Right lung (tissue), 10 donors: ENCODE results near the gene MEPCE. TPM values are rescaled to one million over a fixed set of nuclear protein-coding genes. Genes with fewer than 3 reads are reported as not detected.
"Not testable (repeated sequence)": the region's sequence is repeated elsewhere in the genome, so short reads cannot be mapped to it uniquely, and the experiment has no call there.

ENCODE experiments used
- DNase-seq, 2 donors: peaks; one replicate each; pipeline ENCODE4 v3.0.0-alpha.2; 2013
- long read RNA-seq, 8 donors: transcript quantifications; one replicate each; lab custom pipeline, GENCODE V29; 2026
- polyA plus RNA-seq, 5 donors: library from polyadenylated mRNA; unstranded; fragments of 120-200 nt; gene quantifications; one replicate each; pipeline versions ENCODE4 v1.2.1 to v1.2.3, GENCODE V29; 2013; ENCODE audit warnings: inconsistent platforms in 1 of 5, low replicate concordance in 1 of 5; ENCODE audit not compliant: insufficient read length in 5 of 5, insufficient read depth in 1 of 5

Gene MEPCE, protein sequence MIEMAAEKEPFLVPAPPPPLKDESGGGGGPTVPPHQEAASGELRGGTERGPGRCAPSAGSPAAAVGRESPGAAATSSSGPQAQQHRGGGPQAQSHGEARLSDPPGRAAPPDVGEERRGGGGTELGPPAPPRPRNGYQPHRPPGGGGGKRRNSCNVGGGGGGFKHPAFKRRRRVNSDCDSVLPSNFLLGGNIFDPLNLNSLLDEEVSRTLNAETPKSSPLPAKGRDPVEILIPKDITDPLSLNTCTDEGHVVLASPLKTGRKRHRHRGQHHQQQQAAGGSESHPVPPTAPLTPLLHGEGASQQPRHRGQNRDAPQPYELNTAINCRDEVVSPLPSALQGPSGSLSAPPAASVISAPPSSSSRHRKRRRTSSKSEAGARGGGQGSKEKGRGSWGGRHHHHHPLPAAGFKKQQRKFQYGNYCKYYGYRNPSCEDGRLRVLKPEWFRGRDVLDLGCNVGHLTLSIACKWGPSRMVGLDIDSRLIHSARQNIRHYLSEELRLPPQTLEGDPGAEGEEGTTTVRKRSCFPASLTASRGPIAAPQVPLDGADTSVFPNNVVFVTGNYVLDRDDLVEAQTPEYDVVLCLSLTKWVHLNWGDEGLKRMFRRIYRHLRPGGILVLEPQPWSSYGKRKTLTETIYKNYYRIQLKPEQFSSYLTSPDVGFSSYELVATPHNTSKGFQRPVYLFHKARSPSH
- polyA plus RNA-seq: 10 to 100 TPM; 39.7 to 51.2 (median 43.3) TPM
- long read RNA-seq, donor 1, transcript MEPCE-201 (4 exons, 3,030 nt): major isoform, 20 of 30 reads
- long read RNA-seq, donor 1, partial matches to known transcripts: 10 of 30 reads
- long read RNA-seq, donor 1, other reads (novel, unspliced or antisense): 0 of 30 reads
- long read RNA-seq, donor 2, transcript MEPCE-201 (4 exons, 3,030 nt): major isoform, 7 of 7 reads
- long read RNA-seq, donor 2, partial matches to known transcripts: 0 of 7 reads
- long read RNA-seq, donor 2, other reads (novel, unspliced or antisense): 0 of 7 reads
- long read RNA-seq, donor 3, transcript MEPCE-201 (4 exons, 3,030 nt): major isoform, 12 of 29 reads
- long read RNA-seq, donor 3, partial matches to known transcripts: 17 of 29 reads
- long read RNA-seq, donor 3, other reads (novel, unspliced or antisense): 0 of 29 reads
- long read RNA-seq, donor 4, partial matches to known transcripts: 0 of 4 reads
- long read RNA-seq, donor 4, other reads (novel, unspliced or antisense): 0 of 4 reads
- long read RNA-seq, donor 5, transcript MEPCE-201 (4 exons, 3,030 nt): major isoform, 10 of 21 reads
- long read RNA-seq, donor 5, partial matches to known transcripts: 11 of 21 reads
- long read RNA-seq, donor 5, other reads (novel, unspliced or antisense): 0 of 21 reads
- long read RNA-seq, donor 6, transcript MEPCE-201 (4 exons, 3,030 nt): major isoform, 9 of 19 reads
- long read RNA-seq, donor 6, partial matches to known transcripts: 10 of 19 reads
- long read RNA-seq, donor 6, other reads (novel, unspliced or antisense): 0 of 19 reads
- long read RNA-seq, donor 7, partial matches to known transcripts: 0 of 3 reads
- long read RNA-seq, donor 7, other reads (novel, unspliced or antisense): 0 of 3 reads
- long read RNA-seq, donor 8, partial matches to known transcripts: 6 of 9 reads
- long read RNA-seq, donor 8, other reads (novel, unspliced or antisense): 0 of 9 reads

DNA sequence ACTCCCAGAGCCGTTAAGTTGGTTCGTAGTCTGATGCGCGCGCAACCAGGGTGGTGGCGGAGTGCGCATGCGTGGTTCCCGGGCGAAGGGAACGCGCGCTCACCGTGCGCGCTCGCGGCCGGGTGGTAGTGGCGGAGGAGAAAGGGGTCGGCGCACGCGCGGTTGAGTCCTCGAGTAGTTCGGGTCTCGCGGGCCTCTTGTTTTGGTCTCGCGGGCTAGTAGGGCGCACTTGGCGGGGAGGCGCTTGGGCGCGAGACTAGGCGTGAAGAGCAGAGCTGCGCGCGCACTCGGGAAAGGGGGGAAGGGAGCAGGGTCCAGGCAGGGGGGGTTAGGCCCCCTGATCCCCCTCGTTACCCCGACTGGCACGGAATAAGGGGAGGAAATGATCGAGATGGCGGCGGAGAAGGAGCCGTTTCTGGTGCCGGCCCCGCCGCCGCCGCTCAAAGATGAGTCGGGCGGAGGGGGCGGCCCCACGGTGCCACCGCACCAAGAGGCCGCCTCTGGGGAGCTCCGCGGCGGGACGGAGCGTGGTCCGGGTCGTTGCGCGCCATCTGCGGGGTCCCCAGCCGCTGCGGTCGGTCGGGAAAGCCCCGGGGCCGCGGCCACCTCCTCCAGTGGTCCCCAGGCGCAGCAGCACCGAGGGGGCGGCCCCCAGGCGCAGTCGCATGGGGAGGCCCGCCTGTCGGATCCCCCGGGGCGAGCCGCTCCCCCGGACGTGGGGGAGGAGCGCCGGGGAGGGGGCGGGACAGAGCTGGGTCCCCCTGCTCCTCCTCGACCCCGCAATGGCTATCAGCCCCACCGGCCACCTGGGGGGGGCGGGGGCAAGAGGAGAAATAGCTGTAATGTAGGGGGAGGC, at the start of gene MEPCE:
TSS of gene MEPCE (plus strand) at position 195 of the 856 bp plus-strand sequence. CDS start at position 383, 188 bp downstream.
- DNase-seq: peak; percentile 98

DNA sequence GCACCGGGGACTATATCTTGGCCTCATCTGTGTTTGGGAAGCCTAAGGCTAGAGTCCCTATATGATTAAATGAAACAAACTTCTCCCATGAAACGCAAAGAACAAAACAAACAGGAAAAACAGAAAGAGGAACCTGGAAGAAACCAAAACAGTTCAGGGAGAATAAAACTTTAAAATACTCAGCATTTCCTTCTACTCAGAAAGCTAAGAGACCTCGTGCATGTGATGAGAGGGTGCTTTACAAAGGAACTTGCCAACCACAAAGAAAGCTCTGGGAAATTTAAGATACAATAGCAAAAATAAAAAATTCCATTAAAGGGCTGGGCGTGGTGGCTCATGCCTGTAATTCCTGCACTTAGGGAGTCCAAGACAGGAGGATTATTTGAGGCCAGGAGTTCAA, 49.4 kb upstream of the MEPCE start:
- DNase-seq: no peak

DNA sequence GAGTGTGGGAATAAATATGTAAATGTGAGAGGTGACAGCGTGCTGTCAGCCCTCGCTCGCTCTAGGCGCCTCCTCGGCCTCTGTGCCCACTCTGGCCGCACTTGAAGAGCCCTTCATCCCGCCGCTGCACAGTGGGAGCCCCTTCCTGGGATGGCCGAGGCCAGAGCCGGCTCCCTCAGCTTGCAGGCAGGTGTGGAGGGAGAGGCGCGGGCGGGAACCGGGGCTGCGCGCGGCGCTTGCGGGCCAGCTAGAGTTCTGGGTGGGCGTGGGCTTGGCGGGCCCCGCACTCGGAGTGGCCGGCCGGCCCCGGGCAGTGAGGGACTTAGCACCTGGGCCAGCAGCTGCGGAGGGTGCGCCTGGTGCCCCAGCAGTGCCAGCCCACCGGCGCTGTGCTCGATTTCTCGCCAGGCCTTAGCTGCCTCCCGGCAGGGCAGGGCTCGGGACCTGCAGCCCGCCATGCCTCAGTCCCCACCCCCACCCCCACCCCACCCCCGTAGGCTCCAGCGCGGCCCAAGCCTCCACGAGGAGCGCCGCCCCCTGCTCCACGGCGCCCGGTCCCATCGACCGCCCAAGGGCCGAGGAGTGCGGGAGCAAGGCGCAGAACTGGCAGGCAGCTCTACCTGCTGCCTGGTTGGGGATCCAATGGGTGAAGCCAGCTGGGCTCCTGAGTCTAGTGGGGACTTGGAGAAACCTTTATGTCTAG, 47.9 kb upstream of the MEPCE start:
- not testable (repeated sequence) for DNase-seq

DNA sequence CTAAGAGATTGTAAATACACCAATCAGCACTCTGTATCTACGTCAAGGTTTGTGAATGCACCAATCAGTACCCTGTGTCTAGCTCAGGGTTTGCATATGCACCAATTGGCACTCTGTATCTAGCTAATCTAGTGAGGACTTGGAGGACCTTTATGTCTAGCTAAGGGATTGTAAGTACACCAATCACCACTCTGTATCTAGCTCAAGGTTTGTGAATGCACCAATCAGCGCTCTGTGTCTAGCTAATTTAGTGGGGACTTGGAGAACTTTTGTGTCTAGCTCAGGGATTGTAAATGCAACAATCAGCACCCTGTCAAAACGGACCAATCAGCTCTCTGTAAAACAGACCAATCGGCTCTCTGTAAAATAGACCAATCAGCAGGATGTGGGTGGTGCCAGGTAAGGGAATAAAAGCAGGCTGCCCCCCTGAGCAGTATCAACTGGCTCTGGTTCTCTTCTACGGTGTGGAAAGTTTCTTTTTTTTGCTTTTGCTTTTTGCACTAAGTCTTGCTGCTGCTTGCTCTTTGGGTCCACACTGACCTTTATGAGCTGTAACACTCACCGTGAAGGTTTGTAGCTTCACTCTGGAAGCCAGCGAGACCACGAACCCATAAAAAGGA, 47.3 kb upstream of the MEPCE start:
- DNase-seq: not testable (repeated sequence)

DNA sequence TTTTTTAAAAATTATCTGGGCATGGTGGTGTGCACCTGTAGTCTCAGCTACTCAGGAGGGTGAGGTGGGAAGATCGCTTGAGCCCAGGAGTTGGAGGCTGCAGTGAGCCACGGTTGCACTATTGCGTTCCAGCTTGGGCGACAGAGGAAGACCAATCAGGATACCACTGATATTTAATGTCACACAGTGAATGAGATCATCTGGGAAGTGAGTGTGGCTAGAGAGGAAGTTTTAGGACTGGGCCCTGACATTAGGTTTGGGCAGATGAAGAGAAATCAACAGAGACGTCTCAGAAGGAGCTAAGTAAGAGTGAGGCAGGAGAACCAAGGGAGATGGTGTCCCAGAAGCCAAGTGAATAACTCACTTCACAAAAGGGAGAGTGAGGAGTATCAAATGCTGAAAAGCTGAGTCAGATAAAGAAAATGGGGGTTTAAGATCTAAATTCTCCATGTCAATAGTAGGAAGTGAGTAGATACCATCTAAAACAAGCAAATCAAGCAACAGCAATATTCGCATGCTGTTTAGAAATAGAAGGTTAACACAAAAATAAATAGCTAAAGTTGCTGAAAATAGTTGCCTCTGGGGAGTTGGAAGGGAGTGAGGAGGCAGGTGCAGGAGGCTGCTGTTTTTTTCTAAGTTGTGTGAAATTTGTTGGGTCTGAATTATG, 44.9 kb upstream of the MEPCE start:
- DNase-seq: no peak

- DNase-seq: no peak
Measured at GRCh38 chr7:100386940-100387339, 42.7 kb upstream of the MEPCE start.

- no peak for DNase-seq
Measured at GRCh38 chr7:100387695-100388094, 41.9 kb upstream of the MEPCE start.

DNA sequence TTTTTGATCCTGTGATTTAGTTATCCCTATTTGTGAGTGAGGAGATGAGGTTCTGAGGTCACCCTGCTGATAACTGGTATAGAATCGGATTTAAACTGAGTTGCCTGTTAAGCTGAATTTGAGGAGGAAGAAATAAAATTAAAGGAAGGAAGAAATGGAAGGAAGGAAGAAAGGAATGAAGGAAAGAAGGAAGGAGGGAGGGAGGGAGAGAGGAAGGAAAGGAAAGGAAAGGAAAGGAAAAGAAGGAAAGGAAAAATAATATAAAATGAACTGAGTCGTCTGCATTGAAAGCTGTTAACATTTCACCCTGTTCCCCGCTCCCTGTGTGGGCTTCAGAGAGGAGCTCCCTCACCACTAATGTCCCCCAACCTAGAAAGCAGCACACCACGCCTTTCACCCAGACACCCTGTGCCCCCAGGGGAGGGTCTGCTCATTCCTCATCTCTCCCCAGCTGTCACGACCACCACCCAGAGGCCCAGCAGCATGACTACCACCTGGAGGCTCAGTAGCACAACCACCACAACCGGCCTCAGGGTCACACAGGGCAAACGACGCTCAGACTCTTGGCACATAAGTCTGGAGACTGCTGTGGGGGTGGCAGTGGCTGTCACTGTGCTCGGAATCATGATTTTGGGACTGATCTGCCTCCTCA, 40.1 kb upstream of the MEPCE start:
- DNase-seq: no peak

GRCh38 chr7:100390286-100391009, 39.2 kb upstream of the MEPCE start:
- DNase-seq: no peak

DNA sequence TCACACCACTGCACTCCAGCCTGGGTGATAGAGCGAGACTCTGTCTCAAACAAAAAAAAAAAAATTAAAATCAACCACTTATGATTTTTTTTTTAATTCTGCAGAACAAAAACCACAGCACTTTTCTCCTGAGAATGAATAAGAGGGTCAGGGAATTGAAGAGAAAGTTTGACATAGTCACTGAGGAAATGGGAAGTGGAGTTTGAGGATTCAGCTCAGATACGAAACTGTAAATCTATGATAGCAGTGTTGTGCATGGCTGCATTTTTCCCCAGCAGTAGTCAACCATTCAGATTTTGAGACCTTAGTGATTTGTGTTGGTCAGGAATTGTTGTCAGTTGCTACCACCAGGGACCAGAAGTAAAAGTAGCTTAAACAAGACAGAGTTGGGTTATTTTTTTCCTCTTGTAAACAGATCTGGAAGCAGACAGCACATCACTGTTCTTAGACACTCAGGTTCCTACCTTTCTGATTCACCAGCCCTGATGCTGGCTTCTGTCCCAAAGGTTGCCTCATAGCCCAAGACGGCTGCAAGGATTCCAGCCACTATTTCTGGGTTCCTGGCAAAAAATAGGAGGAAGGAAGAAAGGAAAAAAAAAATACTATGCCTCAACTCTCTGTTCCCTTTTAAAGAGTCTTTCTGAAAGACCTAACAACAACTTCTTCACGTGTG, 36.3 kb upstream of the MEPCE start:
- DNase-seq: no peak

GRCh38 chr7:100394077-100394476, 35.6 kb upstream of the MEPCE start:
- DNase-seq: no peak

DNA sequence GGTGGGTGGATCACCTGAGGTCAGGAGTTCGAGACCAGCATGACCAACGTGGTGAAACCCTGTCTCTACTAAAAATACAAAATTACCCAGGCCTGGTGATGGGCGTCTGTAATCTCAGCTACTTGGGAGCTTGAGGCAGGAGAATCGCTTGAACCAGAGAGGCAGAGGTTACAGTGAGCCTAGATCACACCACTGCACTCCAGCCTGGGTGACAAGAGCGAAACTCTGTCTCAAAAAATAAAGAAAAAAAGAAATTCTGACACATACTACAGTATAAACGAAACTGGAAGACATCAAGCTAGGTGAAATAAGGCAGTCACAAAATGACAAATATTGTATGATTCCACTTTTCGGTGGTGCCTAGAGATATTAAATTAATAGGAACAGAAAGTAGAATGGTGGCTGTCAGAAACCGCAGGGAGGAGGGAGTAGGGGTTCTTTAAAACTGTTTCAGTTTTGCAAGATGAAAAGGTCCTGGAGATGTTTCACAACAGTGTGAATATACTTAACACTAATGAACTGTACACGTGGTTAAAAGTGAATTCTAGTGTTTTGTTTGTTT, 33.1 kb upstream of the MEPCE start:
- no peak for DNase-seq

GRCh38 chr7:100397315-100398081, 32.1 kb upstream of the MEPCE start:
- no peak for DNase-seq

GRCh38 chr7:100398239-100398638, 31.4 kb upstream of the MEPCE start:
- DNase-seq: no peak

- DNase-seq: no peak
Measured at GRCh38 chr7:100400041-100400440, 29.6 kb upstream of the MEPCE start.
